SU-DHL-6 (cell line): Measurements from ENCODE around the gene ALS2CL.

Source experiments
- CTCF ChIP-seq: fragments of 200-600 bp; sonication (generic); IDR thresholded peaks from one replicate; pipeline ENCODE4 v1.5.1; 2017; ENCODE audit warnings: antibody characterized with exemption, mild to moderate bottlenecking, low read length, moderate library complexity; ENCODE audit not compliant: insufficient read depth, poor library complexity, severe bottlenecking
- EZH2phosphoT487 ChIP-seq: fragments of 200-600 bp; sonication (generic), shearing (Covaris generic); conservative IDR thresholded peaks from 2 replicates; pipeline ENCODE4 v1.6.1; 2018; ENCODE audit warnings: mild to moderate bottlenecking, antibody characterized with exemption, low read length, moderate library complexity, mixed read lengths

GRCh38 chr3:46664971-46665762 is 28.3 kb downstream of the ALS2CL start:
- TF ChIP-seq CTCF (no peak), EZH2phosphoT487 (no peak)
